PC-3 (cell line): ENCODE results near the gene ARHGAP15. TPM values are rescaled to one million over a fixed set of nuclear protein-coding genes. Genes with fewer than 3 reads are reported as not detected.

ENCODE experiments used
- ATAC-seq: fragments of 200-7000 bp; cut with Tn5 transposase; 2 replicates; pipeline ENCODE4 v1.9.1; 2020; ENCODE audit warnings: mild to moderate bottlenecking, moderate library complexity
- BruUV-seq: library from RNA; stranded (reverse); fragments of 400-500 nt; replicated peaks from 2 replicates; lab custom pipeline; 2021; lab: Mats Ljungman, UMichigan
- CTCF ChIA-PET: fragments of 300-600 bp; sonication (Branson Sonifier 250); formaldehyde crosslinking; loops from one replicate; lab custom pipeline; 2022; ENCODE audit warnings: antibody characterized with exemption; lab: Charles Lee
- POLR2A ChIA-PET: fragments of 300-600 bp; sonication (Branson Sonifier 250); formaldehyde crosslinking; loops from one replicate; lab custom pipeline; 2022; ENCODE audit warnings: antibody characterized with exemption; ENCODE audit not compliant: unreplicated experiment; lab: Charles Lee
- DNase-seq: peaks from one replicate; pipeline ENCODE4 v3.0.0-alpha.2; 2015
- H2AFZ ChIP-seq: fragments of 300-600 bp; sonication (generic); 2 replicates; pipeline ENCODE4 v1.6.0; 2016; ENCODE audit warnings: antibody characterized with exemption, low read length
- H3F3A ChIP-seq: fragments of 300-600 bp; sonication (generic); one replicate; pipeline ENCODE4 v1.6.0; 2017; ENCODE audit warnings: antibody characterized with exemption, low read length, control low read depth, mild to moderate bottlenecking; ENCODE audit not compliant: unreplicated experiment
- H3K27ac ChIP-seq: fragments of 300-600 bp; sonication (generic); 2 replicates; pipeline ENCODE4 v1.5.1; 2016; ENCODE audit warnings: mild to moderate bottlenecking, low read length
- H3K27me3 ChIP-seq: fragments of 300-600 bp; sonication (generic); 2 replicates; pipeline ENCODE4 v1.6.1; 2016; ENCODE audit warnings: low read length, mixed read lengths
- H3K36me3 ChIP-seq: fragments of 300-600 bp; sonication (generic); 2 replicates; pipeline ENCODE4 v1.6.1; 2016; ENCODE audit warnings: low read depth, mixed run types, low read length, mixed read lengths
- H3K4me1 ChIP-seq: fragments of 300-600 bp; sonication (generic); 2 replicates; pipeline ENCODE4 v1.5.1; 2016; ENCODE audit warnings: low read length; ENCODE audit not compliant: insufficient read depth
- H3K4me2 ChIP-seq: fragments of 300-600 bp; sonication (generic); 2 replicates; pipeline ENCODE4 v1.6.0; 2016; ENCODE audit warnings: low read length
- H3K4me3 ChIP-seq: fragments of 300-600 bp; sonication (generic); 2 replicates; pipeline ENCODE4 v1.5.1; 2016; ENCODE audit warnings: mild to moderate bottlenecking, low read length, mixed read lengths
- H3K79me2 ChIP-seq: fragments of 300-600 bp; sonication (generic); 2 replicates; pipeline ENCODE4 v1.6.1; 2017; ENCODE audit warnings: low read length, mixed read lengths
- H3K9ac ChIP-seq: fragments of 300-600 bp; sonication (generic); 2 replicates; pipeline ENCODE4 v1.6.0; 2016; ENCODE audit warnings: mild to moderate bottlenecking, low read length
- H3K9me2 ChIP-seq: fragments of 300-600 bp; sonication (generic); replicated peaks from 2 replicates; pipeline ENCODE4 v1.6.1; 2016; ENCODE audit warnings: mixed run types, low read length, mixed read lengths
- H3K9me3 ChIP-seq: fragments of 300-600 bp; sonication (generic); 2 replicates; pipeline ENCODE4 v1.6.1; 2016; ENCODE audit warnings: low read length, mixed read lengths
- H4K20me1 ChIP-seq: fragments of 300-600 bp; sonication (generic); 2 replicates; pipeline ENCODE4 v1.6.1; 2016; ENCODE audit warnings: low read length, mixed read lengths
- CTCF ChIP-seq: fragments of 300-600 bp; sonication (generic); conservative IDR thresholded peaks from 2 replicates; pipeline ENCODE4 v1.5.1; 2017; ENCODE audit warnings: antibody characterized with exemption, low read depth, mild to moderate bottlenecking, low read length
- EZH2 ChIP-seq: fragments of 300-600 bp; sonication (generic); IDR thresholded peaks from one replicate; pipeline ENCODE4 v1.6.1; 2017; ENCODE audit warnings: antibody characterized with exemption, mild to moderate bottlenecking, low read length; ENCODE audit not compliant: unreplicated experiment
- EZH2phosphoT487 ChIP-seq: fragments of 300-600 bp; sonication (generic); IDR thresholded peaks from 2 replicates; pipeline ENCODE4 v1.6.1; 2018; ENCODE audit warnings: mild to moderate bottlenecking, antibody characterized with exemption, low read length, borderline replicate concordance
- intact Hi-C: fragments of 100-400 bp; cut with micrococcal nuclease; formaldehyde crosslinking; loops from 2 replicates; pipeline ENCODE4 v1.9.0; 2023
- total RNA-seq: library from RNA; depleted of rRNA; stranded (reverse); fragments of >200 nt; gene quantifications from 2 replicates; pipeline ENCODE4 v1.2.3, GENCODE V29; 2014

Gene ARHGAP15
- total RNA-seq, 1 experiment from 2014 or later = not detected

DNA sequence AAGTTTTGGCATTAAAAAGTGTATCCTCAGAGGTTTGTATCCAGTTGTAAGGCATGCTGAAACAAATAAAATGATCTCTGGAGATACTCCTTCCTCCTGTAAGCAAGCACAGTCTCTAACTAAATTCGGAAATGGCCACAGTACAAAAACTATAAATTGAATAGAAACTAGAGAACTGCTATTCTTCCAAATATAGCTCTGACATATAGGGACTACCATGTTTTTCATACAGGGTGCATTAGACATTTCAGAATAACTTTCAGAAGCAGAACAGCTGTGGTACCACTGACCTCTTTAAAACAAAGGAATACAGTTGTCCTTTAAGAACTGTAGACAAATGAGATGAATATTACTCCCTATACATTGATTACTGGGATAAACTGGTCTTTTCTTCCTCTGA lies 568.5 kb downstream of the ARHGAP15 start:
- no peaks in the 10 kb centered on the region for H3F3A ChIP-seq
- H3K79me2 ChIP-seq = no peaks in the 10 kb centered on the region
- no peak overlapping the region for H3K27ac ChIP-seq
- ChIA-PET POLR2A (no interaction called here), CTCF (no interaction called here)
- H3K9ac ChIP-seq = no peak overlapping the region
- intact Hi-C loops = no loop called here
- H3K4me2 ChIP-seq = no peak overlapping the region
- no peaks in the 10 kb centered on the region for H4K20me1 ChIP-seq
- H3K27me3 ChIP-seq = no peaks in the 10 kb centered on the region
- no peaks in the 10 kb centered on the region for H3K9me2 ChIP-seq
- no peaks in the 10 kb centered on the region for H3K36me3 ChIP-seq
- no peak for TF ChIP-seq CTCF
- TF ChIP-seq EZH2 = no peak
- no peak for TF ChIP-seq EZH2phosphoT487
- no peak overlapping the region for H2AFZ ChIP-seq
- ATAC-seq (no peak), DNase-seq (no peak)
- H3K4me1 ChIP-seq = no peaks in the 10 kb centered on the region
- no TSS peak for BruUV-seq
- no peak overlapping the region for H3K4me3 ChIP-seq
- H3K9me3 ChIP-seq = no peaks in the 10 kb centered on the region

DNA sequence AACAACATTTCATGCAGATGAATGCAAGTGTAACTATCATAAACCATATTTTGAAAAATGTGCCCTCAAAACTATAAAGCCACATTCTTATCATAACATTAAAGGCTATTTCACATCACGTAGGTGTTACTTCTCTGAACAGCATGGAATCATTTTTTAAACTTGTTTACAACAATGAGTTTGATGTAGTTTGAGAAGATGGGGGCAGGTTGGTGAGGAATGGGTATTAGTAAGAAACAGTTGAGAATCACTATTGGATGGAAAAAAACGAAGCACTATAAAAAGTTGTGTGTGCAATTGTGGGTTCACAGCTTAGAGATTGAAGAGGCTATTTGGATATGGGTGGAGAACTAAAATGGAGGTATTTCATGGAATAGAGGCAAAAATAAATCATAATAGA lies 569.1 kb downstream of the ARHGAP15 start:
- Histone ChIP-seq H3K4me1 (no peaks in the 10 kb centered on the region), H3K27ac (no peak overlapping the region), H3K36me3 (no peaks in the 10 kb centered on the region), H3K79me2 (no peaks in the 10 kb centered on the region), H3K4me2 (no peak overlapping the region), H3K9me3 (no peaks in the 10 kb centered on the region), H2AFZ (no peak overlapping the region), H3K9ac (no peak overlapping the region), H3K4me3 (no peak overlapping the region), H4K20me1 (no peaks in the 10 kb centered on the region), H3K27me3 (no peaks in the 10 kb centered on the region), H3F3A (no peaks in the 10 kb centered on the region), H3K9me2 (no peaks in the 10 kb centered on the region)
- POLR2A ChIA-PET = no interaction called here
- no peak for TF ChIP-seq EZH2
- no peak for TF ChIP-seq EZH2phosphoT487
- no peak for TF ChIP-seq CTCF
- intact Hi-C loops = no loop called here
- CTCF ChIA-PET = no interaction called here
- BruUV-seq = no TSS peak
- ATAC-seq (no peak), DNase-seq (no peak)

- no peaks in the 10 kb centered on the region for H3K36me3 ChIP-seq
- no peak overlapping the region for H3K9ac ChIP-seq
- no peaks in the 10 kb centered on the region for H3K9me3 ChIP-seq
- no peak overlapping the region for H3K4me2 ChIP-seq
- no TSS peak for BruUV-seq
- TF ChIP-seq EZH2phosphoT487 (no peak), EZH2 (no peak), CTCF (no peak)
- H3K79me2 ChIP-seq = no peaks in the 10 kb centered on the region
- H2AFZ ChIP-seq = no peak overlapping the region
- H4K20me1 ChIP-seq = no peaks in the 10 kb centered on the region
- H3K4me1 ChIP-seq = no peaks in the 10 kb centered on the region
- no peak for DNase-seq
- no peak overlapping the region for H3K27ac ChIP-seq
- H3K9me2 ChIP-seq = no peaks in the 10 kb centered on the region
- ChIA-PET POLR2A (no interaction called here), CTCF (no interaction called here)
- H3F3A ChIP-seq = no peaks in the 10 kb centered on the region
- no peak for ATAC-seq
- H3K27me3 ChIP-seq = no peaks in the 10 kb centered on the region
- intact Hi-C loops = no loop called here
- H3K4me3 ChIP-seq = no peak overlapping the region
Measured at GRCh38 chr2:143698888-143699570, 569.8 kb downstream of the ARHGAP15 start.
